NB4 (cell line): ENCODE results near the gene FTCDNL1.

Experiments
- DNase-seq: peaks from one replicate; pipeline ENCODE4 v3.0.0; 2010; ENCODE audit warnings: low read depth
- H3K4me3 ChIP-seq: one replicate; pipeline ENCODE4 v1.5.1; 2011; ENCODE audit warnings: mild to moderate bottlenecking, low read depth, low read length, moderate library complexity
- MYC ChIP-seq: IDR thresholded peaks from 2 replicates; pipeline ENCODE4 v1.6.1; 2011; ENCODE audit warnings: low read depth, low read length
- POLR2A ChIP-seq: IDR thresholded peaks from 2 replicates; pipeline ENCODE4 v1.6.1; 2011; ENCODE audit warnings: mild to moderate bottlenecking; ENCODE audit not compliant: insufficient read length; ENCODE audit errors: extremely low read depth
- TF ChIP-seq, protein P1 (sequence below): IDR thresholded peaks from one replicate; pipeline ENCODE4 v1.5.1; 2012; ENCODE audit warnings: low read depth, low read length
- TF ChIP-seq, protein P2 (sequence below): IDR thresholded peaks from 2 replicates; pipeline ENCODE4 v1.6.1; 2011; ENCODE audit warnings: low read depth, low read length

FTCDNL1 gene

DNA sequence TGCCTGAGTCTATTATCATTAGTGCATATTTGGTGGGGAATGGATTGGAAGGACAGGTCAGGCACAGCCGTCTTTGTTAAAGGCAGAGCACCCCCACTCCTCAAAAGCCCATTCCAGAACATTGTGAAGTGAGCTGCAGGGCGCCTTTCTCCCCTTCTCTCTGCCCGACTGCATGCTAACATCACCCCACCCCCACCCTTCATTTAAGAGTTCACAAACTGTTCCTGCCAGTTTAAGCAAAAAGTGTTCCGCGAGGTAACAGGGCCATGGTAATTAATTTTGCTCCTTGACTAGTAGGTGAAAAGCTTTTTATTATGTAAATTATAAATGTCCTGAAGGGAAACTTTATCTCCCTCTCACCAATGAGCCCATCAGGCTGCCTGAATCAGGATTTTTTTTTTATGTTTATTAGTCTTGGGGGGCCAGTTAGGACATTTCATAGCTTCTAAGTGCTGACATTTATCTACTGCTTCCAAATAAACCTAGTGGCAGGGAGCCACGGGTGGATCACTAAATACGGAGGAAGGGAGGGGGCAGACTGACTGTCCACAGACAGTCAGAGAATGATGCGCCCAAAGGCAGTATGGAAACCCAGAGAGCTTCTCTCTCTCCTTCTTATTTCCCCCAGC is 99.4 kb downstream of the FTCDNL1 start:
- no peak for DNase-seq
- TF ChIP-seq, protein P1, sequence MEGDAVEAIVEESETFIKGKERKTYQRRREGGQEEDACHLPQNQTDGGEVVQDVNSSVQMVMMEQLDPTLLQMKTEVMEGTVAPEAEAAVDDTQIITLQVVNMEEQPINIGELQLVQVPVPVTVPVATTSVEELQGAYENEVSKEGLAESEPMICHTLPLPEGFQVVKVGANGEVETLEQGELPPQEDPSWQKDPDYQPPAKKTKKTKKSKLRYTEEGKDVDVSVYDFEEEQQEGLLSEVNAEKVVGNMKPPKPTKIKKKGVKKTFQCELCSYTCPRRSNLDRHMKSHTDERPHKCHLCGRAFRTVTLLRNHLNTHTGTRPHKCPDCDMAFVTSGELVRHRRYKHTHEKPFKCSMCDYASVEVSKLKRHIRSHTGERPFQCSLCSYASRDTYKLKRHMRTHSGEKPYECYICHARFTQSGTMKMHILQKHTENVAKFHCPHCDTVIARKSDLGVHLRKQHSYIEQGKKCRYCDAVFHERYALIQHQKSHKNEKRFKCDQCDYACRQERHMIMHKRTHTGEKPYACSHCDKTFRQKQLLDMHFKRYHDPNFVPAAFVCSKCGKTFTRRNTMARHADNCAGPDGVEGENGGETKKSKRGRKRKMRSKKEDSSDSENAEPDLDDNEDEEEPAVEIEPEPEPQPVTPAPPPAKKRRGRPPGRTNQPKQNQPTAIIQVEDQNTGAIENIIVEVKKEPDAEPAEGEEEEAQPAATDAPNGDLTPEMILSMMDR: no peak
- no peak overlapping the region for H3K4me3 ChIP-seq

DNA sequence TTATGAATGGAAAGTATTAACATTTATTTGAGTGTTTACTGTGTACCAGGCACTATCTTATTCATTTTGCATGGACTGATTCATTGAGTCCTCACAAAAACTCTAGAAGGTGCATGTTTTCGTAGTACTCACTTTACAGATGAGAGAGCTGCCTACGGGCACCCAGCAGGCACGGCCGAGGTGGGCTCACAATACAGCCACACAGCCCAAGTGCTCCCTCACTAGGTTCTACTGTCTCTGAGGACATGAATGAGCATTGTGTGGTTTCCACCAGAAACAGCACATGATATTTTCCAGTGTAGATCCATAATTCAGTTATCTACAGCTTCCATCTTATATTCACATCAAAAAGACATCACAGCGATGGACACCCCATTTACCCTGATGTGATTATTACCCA is 101.4 kb downstream of the FTCDNL1 start:
- DNase-seq: no peak
- H3K4me3 ChIP-seq: no peak overlapping the region
- TF ChIP-seq MYC (no peak), POLR2A (no peak)
- TF ChIP-seq, protein P2, sequence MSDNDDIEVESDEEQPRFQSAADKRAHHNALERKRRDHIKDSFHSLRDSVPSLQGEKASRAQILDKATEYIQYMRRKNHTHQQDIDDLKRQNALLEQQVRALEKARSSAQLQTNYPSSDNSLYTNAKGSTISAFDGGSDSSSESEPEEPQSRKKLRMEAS: no peak
- TF ChIP-seq, protein P1: no peak

DNA sequence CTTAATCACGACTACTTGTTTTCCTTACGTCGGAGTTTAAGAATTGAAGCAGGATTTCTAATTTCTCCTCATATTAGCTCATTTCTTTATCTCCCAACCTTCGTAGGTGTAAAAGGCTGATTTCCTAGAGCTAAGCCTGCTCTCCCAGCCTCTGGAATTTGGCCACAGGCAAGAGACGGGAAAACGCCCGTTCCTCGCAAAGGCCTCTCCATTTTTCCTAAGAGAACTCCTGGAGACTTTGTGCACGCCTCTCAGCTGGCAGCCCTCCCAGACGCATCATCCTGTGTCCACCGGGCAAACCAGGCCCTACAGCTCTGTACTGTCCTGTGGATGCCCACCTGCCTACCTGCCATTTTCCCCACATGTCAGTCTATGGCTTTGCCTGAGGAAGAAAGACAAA is 106.3 kb downstream of the FTCDNL1 start:
- no peak for DNase-seq
- no peak for TF ChIP-seq MYC
- no peak for TF ChIP-seq POLR2A
- TF ChIP-seq, protein P2: no peak
- TF ChIP-seq, protein P1: no peak
- H3K4me3 ChIP-seq: no peak overlapping the region

DNA sequence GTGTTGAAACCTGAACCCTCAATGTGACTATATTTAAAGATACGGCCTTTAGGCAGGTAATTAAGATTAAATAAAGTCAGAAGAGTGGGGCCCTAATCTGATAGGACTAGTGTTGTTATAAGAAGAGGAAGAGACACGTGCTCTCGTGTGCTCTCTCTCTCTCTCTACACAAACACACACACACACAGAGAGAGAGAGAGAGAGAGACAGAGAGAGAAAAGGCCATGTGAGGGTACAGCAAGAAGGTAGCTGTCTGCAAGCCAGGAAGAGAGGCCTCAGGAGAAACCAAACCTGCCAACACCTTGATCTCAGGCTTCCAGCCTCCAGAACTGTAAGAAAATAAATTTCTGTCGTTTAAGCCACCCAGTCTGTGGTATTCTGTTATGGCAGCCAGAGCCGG is 106.7 kb downstream of the FTCDNL1 start:
- no peak overlapping the region for H3K4me3 ChIP-seq
- no peak for TF ChIP-seq POLR2A
- TF ChIP-seq, protein P2: no peak
- TF ChIP-seq, protein P1: no peak
- no peak for TF ChIP-seq MYC
- DNase-seq: no peak

DNA sequence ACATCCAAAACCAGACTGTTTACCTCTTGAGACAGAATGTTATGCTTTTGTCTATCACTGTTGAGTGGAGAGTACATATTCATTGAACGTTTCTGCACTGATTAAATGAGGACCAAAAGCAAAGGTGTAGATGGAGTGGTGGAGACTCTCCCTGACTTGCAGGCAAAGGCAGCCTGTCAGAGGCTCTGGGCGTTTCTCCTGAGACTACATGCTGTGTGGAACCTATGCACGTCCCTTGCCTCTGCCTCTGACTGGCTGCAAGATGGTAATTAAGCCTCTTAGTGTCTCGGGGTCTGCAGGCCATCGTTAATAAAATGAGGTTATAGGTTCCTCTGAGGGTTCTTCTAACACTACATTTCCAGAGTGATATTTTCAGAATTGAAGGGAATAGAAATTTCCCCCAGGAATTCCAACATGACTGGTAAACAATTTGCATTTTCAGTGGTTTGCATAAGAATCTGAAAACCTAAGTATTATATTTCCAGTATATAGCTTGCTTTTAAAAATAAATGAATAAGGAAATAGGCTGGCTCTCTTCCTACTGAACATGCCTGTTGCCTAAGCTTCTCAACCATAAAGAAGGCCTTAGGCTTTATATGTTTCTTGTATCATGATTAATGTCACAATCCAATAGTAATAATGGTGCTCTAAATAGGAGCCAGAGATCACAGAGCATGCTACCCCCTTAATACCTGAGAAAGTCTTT is 107.4 kb downstream of the FTCDNL1 start:
- no peak overlapping the region for H3K4me3 ChIP-seq
- no peak for DNase-seq

More for the DNA sequence above, 107.4 kb downstream of the FTCDNL1 start:
- TF ChIP-seq POLR2A: no peak
- TF ChIP-seq, protein P1: no peak
- TF ChIP-seq, protein P2: no peak
- no peak for TF ChIP-seq MYC
